NCI-H146 (cell line): Measurements from ENCODE around the gene BRD3OS.

ENCODE experiments used
- DNase-seq: peaks from one replicate; lab custom pipeline; 2025; lab: John Stamatoyannopoulos, UW

Gene BRD3OS

DNA sequence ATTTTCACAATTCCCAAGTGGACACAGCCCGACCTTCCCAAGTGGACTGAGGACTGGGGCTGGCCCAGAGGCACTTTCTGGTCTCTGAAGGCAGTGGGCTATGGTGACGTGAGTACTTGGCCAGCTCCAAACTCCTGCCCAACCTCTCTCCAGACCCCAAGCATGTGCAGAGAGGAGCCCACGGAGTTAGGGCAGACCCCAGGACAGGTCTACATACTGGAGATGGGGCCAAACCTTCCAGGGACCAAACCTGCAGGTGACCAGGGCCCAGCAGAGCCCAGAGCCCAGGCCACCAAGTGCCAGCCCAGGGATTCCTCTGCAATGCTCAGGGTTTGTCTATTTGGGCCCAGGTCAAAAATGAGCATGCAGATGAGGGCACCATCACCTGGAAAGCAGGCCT lies 27.2 kb downstream of the BRD3OS start:
- DNase-seq, result no peak

DNA sequence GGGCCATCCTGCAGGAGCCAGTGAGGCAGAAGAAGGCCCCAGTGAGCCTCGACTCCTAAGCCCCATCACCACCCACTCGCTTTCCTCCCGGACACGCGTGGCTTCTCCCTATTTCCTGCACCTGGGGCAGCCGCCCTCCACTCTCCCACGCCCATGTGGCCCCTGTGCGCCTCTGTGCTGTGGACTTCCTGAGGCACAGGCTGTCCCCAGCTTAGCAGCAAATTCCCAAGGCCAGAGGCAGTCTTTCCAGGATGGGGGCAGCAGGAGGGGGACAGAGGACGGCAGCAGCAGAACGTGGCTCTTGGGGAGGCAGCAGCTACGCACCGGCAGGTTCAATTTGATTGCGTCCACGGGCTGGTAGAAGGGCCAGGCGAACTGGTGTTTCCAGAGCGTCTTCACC lies 27.7 kb downstream of the BRD3OS start:
- no peak for DNase-seq

- no peak for DNase-seq
These were observed 28.2 kb downstream of the BRD3OS start for GRCh38 chr9:134053401-134053871.

- DNase-seq, result no peak
These were observed 28.9 kb downstream of the BRD3OS start for GRCh38 chr9:134053941-134054761.

GRCh38 chr9:134054891-134055811 lies 29.9 kb downstream of the BRD3OS start:
- no peak for DNase-seq

- DNase-seq, result no peak
These were observed 30.7 kb downstream of the BRD3OS start for GRCh38 chr9:134055981-134056461.

DNA sequence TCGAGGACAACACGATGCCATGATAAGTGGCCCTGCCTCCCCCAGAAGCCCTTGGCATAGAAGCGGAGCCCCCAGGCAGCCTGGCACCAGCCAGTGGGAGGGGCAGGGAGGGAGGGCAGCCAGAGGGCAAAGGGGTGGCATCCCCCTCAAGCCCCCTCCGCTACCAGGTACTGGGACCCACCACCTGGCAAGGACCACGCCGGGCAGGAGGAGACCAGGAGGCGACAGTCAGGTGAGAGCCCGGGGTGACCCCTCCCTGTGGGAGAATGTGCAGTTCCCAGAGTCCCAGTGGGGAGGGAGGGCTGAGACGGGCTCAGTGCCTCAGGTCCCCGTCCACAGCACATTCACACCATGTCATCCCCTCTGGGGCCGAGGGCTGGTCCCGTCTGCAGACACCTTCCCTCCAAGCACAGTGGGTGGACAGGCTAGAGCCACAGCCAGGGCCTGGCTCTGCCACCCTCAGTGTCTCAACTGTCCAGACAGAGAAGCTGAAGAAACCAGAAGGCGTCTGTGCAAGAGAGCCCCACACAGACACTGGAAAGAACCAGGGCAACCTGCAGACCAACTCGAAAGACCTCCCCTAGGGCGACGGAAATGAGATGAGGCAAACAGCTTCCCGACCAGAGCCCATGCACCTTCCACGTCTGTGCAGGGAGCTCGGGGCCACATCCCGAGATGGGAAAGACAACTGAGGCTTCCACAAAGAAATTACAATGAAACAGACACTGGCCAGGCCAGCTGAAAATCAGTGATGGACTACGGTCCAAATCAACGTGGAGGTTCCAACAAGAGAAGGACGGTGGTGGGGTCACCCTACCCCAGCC lies 31.4 kb downstream of the BRD3OS start:
- no peak for DNase-seq

- DNase-seq, result no peak
These were observed 32.0 kb downstream of the BRD3OS start for GRCh38 chr9:134057307-134057657.

- DNase-seq, result no peak
These were observed 32.7 kb downstream of the BRD3OS start for GRCh38 chr9:134057751-134058701.

GRCh38 chr9:134058716-134059115 lies 33.4 kb downstream of the BRD3OS start:
- no peak for DNase-seq

GRCh38 chr9:134059188-134059641 lies 33.9 kb downstream of the BRD3OS start:
- DNase-seq, result no peak

DNA sequence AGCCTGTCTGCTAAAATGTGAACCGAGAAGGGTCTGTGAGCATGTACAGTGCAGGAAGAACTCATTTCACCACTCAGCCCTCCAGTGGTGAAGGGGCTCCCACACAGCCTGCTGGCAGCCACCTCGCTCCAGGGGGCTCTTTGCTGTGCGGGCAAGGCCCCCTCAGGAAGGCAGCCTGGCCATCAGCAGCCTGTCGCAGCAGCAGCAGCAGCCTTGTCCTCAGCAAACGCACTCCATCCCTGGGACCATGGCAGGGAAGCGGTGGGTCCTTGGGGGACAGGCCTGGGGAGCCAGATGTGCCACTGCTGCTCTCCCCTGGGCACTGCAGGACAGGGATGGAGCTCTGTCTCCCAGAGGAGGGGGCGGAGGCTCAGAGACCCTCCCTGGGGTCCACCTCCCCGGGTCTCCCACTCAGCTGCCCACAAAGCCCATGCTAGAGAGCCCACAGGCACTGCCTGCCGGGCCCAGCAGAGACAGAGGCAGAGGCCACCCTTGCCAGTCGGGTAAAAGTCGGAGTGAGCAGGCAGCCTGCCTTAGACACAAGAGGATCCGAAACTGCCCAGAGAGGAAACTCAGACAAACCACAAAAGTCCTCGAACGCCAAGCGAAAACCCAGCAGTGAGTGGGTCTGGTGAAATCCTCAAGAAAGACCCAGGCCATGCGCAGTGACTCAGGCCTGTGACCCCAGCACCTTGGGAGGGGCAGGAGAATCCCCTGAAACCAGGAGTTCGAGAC lies 34.5 kb downstream of the BRD3OS start:
- DNase-seq, result no peak

- DNase-seq, result no peak
These were observed 35.3 kb downstream of the BRD3OS start for GRCh38 chr9:134060546-134060945.

DNA sequence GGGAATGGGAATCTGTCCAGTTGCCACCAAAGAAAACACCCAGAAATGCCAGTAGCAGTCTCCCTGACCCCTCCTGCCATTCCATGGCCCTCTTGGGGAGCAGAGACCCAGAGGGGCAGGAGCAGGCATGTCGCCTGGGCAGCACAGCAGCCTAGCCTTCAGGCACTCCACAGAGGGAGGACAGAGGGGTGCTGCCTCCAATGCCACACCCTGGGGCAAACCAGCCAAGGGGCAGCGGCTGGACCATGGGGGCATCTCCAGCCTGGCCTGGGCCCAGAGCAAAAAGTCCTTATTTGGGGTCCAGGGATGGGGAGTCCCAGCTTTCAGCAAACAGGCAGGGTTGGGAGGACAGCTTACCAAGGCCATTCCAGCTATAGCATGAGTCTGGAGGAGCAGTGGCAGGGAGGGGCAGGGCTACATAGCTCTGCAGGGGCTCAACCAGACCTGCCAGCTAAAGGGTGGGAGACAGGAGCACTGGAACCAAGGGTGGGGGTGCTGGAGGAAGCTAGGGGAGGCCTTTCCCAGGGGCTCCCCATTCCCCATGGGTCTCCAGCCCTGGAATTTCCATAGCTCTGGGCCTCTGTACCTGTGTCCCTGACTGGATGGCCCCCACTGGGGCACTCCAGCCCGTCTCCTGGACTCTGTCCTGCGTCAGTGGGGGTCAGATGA lies 35.9 kb downstream of the BRD3OS start:
- no peak for DNase-seq

DNA sequence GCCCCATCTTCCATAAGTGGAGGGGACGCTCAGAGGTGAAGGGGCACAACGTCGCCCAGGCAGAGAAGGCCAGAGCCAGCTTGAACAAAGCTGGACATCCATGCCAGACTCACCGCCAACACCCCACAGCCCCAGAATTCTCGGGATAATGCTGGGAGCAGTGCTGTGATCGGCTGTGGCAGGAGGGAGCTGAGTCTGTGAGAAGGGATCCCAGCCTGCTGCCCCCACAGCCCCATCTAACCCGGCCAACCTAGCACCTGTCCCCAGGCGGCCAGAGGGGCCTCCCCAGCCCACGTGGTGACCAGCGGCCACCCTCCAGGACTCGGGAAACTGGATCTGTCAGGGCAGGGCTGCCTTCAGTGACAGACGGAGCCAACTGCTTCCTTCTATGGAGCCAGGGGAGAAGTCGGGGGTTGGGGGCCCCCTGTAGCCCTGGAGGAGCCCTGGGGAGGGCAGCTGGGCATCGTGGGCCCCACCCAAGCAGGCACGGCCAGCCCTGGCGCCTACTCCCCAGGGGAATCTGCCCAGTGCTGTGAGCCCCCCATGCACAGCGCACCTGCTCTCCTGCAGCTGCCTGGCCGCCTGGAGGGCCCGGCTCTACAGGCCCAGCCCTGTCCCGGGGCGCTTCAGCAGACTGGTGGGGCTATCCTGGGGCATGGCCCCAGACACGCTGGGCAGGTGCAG lies 36.5 kb downstream of the BRD3OS start:
- peak; percentile 36 for DNase-seq

GRCh38 chr9:134062461-134063087 lies 37.3 kb downstream of the BRD3OS start:
- no peak for DNase-seq

- no peak for DNase-seq
These were observed 37.8 kb downstream of the BRD3OS start for GRCh38 chr9:134063088-134063570.
